Measurements from ENCODE around the gene PHLDB3. TPM values are rescaled to one million over a fixed set of nuclear protein-coding genes. Genes with fewer than 3 reads are reported as not detected.

Gene PHLDB3
- total and polyA plus RNA-seq, 2 of the 13 experiments (the other 11 are each of a cell fraction or from before 2014, with no cell fraction given) = 11.3 to 14.5 TPM

DNA sequence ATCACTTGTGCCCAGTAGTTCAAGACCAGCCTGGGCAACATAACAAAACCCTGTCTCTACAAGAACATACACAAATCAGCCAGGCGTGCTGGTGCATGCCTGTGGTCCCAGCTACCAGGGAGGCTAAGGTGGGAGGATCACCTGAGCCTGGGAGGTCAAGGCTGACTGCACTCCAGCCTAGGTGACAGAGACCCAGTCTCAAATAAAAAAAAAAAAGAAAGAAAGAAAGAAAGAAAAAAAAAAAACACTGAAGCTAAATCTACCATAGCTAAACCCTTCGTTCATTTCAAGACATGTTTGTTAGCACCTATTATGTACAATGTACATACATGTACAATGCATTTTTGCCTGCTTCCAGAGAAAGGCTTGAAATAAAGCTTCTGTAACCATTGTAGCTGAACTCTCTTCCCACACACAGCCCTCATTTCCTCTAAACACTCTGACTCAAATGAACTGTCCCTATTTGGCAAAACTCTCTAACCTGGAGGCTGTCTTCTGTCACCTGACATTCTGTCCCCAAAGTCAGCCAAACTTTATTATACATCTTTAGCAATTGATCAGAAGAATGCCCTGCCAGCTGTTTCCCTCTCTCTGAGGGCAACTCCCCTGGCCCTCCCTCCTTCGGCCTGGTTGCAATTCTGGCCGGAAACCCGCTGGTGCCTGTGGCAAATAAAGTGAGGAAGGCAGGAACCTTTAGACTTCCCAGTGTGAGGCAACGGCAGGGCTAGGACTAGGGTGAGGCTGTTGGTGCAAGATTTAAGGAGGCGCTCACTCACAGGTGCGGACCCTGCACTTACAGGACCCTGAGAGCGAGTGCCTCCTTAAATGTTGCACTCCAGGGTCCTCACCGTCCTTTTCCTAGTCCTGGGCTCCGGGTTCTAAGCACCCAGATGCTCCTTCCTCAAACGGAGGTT lies 20.6 kb upstream of the PHLDB3 start (continued):
- TF ChIP-seq, protein P1, sequence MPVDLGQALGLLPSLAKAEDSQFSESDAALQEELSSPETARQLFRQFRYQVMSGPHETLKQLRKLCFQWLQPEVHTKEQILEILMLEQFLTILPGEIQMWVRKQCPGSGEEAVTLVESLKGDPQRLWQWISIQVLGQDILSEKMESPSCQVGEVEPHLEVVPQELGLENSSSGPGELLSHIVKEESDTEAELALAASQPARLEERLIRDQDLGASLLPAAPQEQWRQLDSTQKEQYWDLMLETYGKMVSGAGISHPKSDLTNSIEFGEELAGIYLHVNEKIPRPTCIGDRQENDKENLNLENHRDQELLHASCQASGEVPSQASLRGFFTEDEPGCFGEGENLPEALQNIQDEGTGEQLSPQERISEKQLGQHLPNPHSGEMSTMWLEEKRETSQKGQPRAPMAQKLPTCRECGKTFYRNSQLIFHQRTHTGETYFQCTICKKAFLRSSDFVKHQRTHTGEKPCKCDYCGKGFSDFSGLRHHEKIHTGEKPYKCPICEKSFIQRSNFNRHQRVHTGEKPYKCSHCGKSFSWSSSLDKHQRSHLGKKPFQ (CRISPR knock-in tag; IDR thresholded peaks at IDR 0.05; ENCODE audit: insufficient replicate concordance) = no peak
- TF ChIP-seq ZNF747 (CRISPR knock-in tag; IDR thresholded peaks at IDR 0.05; ENCODE audit: borderline replicate concordance) (no peak), POGZ (CRISPR knock-in tag; IDR thresholded peaks at IDR 0.05) (0 out of 2 replicates have a peak, but pooled peaks have one; percentile 29), ZFX (CRISPR knock-in tag; IDR thresholded peaks at IDR 0.05; ENCODE audit: low read depth) (peak; percentile 49), ZNF781 (CRISPR knock-in tag; IDR thresholded peaks at IDR 0.05; ENCODE audit: borderline replicate concordance, not compliant biosample characterization) (no peak), ZNF567 (CRISPR knock-in tag; IDR thresholded peaks at IDR 0.05; ENCODE audit: borderline replicate concordance) (no peak), EZH2 (conservative IDR thresholded peaks at IDR 0.05; ENCODE audit: low read depth, low read length) (no peak), NBN (conservative IDR thresholded peaks at IDR 0.05) (no peak), PITX1 (CRISPR knock-in tag; IDR thresholded peaks at IDR 0.05) (0 out of 2 replicates have a peak, but pooled peaks have one; percentile 16), U2AF2 (IDR thresholded peaks at IDR 0.05; ENCODE audit: low read depth, low read length) (peak; percentile 99), RARA (CRISPR knock-in tag; IDR thresholded peaks at IDR 0.05) (peak; percentile 31; the same call in 1 of the 2 replicates), ASH2L (IDR thresholded peaks at IDR 0.05; ENCODE audit: insufficient read length, low read depth, low read length) (peak; percentile 46), ZNF253 (CRISPR knock-in tag; IDR thresholded peaks at IDR 0.05; ENCODE audit: borderline replicate concordance) (no peak), SAFB2 (CRISPR knock-in tag; IDR thresholded peaks at IDR 0.05; ENCODE audit: borderline replicate concordance, low read depth) (no peak), HNF4G (IDR thresholded peaks at IDR 0.05; ENCODE audit: borderline replicate concordance, low read depth, low read length) (peak; percentile 90), HNF4G (CRISPR knock-in tag; IDR thresholded peaks at IDR 0.05; ENCODE audit: borderline replicate concordance, low read depth) (0 out of 2 replicates have a peak, but pooled peaks have one; percentile 55)
- TF ChIP-seq, protein P2, sequence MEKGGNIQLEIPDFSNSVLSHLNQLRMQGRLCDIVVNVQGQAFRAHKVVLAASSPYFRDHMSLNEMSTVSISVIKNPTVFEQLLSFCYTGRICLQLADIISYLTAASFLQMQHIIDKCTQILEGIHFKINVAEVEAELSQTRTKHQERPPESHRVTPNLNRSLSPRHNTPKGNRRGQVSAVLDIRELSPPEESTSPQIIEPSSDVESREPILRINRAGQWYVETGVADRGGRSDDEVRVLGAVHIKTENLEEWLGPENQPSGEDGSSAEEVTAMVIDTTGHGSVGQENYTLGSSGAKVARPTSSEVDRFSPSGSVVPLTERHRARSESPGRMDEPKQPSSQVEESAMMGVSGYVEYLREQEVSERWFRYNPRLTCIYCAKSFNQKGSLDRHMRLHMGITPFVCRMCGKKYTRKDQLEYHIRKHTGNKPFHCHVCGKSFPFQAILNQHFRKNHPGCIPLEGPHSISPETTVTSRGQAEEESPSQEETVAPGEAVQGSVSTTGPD (CRISPR knock-in tag; IDR thresholded peaks at IDR 0.05) = peak; percentile 88
- TF ChIP-seq, protein P3, sequence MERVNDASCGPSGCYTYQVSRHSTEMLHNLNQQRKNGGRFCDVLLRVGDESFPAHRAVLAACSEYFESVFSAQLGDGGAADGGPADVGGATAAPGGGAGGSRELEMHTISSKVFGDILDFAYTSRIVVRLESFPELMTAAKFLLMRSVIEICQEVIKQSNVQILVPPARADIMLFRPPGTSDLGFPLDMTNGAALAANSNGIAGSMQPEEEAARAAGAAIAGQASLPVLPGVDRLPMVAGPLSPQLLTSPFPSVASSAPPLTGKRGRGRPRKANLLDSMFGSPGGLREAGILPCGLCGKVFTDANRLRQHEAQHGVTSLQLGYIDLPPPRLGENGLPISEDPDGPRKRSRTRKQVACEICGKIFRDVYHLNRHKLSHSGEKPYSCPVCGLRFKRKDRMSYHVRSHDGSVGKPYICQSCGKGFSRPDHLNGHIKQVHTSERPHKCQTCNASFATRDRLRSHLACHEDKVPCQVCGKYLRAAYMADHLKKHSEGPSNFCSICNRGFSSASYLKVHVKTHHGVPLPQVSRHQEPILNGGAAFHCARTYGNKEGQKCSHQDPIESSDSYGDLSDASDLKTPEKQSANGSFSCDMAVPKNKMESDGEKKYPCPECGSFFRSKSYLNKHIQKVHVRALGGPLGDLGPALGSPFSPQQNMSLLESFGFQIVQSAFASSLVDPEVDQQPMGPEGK (CRISPR knock-in tag; IDR thresholded peaks at IDR 0.05) = peak; percentile 46; the same call in 1 of the 2 replicates
- TF ChIP-seq, protein P4, sequence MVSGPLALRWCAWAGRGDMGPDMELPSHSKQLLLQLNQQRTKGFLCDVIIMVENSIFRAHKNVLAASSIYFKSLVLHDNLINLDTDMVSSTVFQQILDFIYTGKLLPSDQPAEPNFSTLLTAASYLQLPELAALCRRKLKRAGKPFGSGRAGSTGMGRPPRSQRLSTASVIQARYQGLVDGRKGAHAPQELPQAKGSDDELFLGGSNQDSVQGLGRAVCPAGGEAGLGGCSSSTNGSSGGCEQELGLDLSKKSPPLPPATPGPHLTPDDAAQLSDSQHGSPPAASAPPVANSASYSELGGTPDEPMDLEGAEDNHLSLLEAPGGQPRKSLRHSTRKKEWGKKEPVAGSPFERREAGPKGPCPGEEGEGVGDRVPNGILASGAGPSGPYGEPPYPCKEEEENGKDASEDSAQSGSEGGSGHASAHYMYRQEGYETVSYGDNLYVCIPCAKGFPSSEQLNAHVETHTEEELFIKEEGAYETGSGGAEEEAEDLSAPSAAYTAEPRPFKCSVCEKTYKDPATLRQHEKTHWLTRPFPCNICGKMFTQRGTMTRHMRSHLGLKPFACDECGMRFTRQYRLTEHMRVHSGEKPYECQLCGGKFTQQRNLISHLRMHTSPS (CRISPR knock-in tag; IDR thresholded peaks at IDR 0.05; ENCODE audit: low read depth) = peak; percentile 74
